Stimulated activated CD4-positive, alpha-beta T cell treated with anti-CD3 and anti-CD28 coated beads, TNF-alpha, amount 100 ng/mL, for 4 hours (primary cell): Measurements from ENCODE around the gene OR4D2.

Source experiments
- DNase-seq, 3 experiments: peaks; one replicate each; pipeline ENCODE4 v3.0.0-alpha.2; 2020; ENCODE audit warnings: low read depth in 3 of 3

Gene OR4D2

GRCh38 chr17:58172369-58173071 lies 5.7 kb downstream of the OR4D2 start:
- peak in 1 of 3 experiments; percentile 27 for DNase-seq

GRCh38 chr17:58174871-58175270 lies 8.1 kb downstream of the OR4D2 start:
- no peak for DNase-seq

- no peak for DNase-seq
Measured at GRCh38 chr17:58176200-58176599, 9.4 kb downstream of the OR4D2 start.

DNA sequence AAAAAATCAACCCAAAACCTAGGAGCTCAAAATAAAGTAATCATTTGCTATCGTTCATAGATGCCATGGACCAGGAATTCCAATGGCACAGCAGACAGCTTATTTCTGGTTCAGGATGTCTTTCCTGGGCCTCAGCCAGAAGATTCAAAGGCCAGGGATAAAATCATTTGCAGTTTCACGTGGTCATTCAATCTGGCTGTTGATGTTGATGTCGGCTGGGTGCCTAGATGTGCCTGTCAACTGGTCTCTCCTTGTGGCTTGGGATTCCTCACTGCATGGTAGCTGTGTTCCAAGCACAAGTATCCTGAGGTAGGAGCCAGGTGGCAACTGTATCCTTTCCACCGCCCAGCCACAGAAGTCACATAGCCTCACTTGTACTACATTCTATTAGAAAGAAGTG lies 15.0 kb downstream of the OR4D2 start:
- no peak for DNase-seq

- DNase-seq: no peak
Measured at GRCh38 chr17:58183514-58183913, 16.7 kb downstream of the OR4D2 start.

DNA sequence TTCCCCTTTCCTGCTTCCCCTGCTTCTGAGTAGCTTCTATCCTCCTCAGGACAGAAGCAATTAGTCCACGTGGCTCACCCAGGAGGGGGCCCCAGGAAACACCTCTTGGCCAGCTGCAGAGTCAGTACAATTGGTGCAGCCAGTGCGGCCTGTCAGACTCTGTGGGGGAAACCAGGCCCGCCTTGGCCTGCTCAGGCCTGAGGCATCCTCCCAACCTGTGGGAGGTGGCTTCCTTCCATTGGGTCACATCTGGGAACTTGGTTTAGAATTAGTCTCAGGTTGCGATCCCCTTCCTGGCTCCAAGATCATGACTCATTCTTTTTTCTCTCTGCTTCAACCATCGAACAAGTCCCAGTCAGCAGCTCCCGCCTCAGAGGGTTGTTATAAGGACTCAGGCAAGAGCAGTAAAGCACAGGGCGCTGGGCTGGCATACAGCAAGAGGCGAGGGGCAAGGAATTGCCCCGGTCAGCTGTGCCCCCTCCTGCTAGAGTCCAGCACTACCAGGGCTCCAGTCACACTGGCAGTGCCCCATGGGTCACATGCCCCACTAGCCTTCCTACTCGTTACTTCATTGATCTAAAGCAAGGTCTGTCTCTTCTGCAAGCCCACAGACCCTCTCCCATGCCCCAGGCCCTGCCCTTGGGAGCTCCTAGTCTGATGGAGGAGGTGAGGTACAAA lies 17.7 kb downstream of the OR4D2 start:
- DNase-seq: no peak

- no peak for DNase-seq
Measured at GRCh38 chr17:58184986-58185761, 18.4 kb downstream of the OR4D2 start.

GRCh38 chr17:58186591-58186990 lies 19.8 kb downstream of the OR4D2 start:
- no peak for DNase-seq

GRCh38 chr17:58187063-58187462 lies 20.3 kb downstream of the OR4D2 start:
- DNase-seq: no peak

- no peak for DNase-seq
Measured at GRCh38 chr17:58187675-58188074, 20.9 kb downstream of the OR4D2 start.

DNA sequence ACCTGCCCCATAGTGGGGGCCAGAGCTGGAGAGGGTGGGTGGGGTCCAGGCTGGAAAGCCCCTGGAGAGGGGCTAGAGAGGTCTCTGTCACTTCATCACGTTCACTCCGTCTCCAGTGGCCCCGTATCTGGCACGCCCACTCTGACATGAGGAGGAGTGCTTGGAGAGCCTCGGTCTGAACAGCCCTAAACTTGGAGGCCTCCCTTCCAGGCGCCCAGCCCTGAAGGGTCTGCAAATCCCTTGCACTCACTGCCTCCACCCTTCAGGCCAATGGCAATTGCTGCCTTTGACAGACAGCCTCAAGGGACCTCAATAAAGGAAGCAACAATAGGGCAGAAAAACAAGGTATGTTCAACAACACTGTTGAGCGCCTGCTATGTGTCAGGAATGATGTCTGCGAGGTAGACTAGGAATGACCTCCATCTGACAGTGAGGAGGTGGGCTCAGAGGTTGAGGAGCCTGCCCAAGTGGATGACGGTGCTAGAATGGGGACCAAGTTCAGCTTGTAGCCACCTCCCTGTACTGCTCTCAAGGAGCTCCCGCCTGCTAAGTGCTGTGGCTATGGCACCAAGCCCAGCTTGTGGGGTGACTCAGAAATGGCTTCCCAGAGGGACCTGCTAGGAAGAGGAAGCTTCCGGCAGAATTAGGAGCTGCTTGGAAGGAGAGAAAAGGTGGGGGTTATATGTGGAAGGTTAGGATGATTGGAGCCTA lies 22.8 kb downstream of the OR4D2 start:
- DNase-seq: no peak

DNA sequence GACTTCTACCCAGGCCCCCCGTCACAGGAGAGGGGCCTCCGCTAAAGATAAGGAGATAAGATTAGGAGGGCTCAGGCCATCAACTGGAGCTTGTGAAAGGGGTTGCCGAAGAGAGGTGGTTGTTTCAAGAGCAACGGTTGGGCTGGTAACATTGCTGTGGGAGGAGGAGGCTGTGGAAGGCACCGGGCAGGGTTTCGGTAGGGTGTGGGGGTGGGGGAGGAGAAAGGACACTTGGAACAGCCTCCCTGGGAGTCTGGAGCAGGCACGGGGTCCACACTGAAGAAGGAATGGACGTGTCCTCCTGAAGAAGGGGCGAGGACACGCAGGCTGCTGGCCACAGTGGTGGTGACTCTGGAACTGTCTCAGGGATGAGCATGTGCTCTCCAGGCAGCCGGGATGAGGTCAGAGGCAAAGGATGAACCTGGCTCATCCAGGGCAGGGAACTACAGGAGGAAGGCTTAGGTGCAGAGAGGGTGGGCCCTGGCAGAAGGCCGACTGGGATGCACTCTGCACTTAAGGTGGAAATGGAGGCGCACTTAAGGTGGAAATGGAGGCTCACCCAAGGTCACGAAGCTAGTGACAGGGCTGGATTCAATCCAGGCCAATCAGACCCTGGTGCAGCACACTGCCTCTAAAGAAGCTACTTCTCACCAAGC lies 24.6 kb downstream of the OR4D2 start:
- no peak for DNase-seq

DNA sequence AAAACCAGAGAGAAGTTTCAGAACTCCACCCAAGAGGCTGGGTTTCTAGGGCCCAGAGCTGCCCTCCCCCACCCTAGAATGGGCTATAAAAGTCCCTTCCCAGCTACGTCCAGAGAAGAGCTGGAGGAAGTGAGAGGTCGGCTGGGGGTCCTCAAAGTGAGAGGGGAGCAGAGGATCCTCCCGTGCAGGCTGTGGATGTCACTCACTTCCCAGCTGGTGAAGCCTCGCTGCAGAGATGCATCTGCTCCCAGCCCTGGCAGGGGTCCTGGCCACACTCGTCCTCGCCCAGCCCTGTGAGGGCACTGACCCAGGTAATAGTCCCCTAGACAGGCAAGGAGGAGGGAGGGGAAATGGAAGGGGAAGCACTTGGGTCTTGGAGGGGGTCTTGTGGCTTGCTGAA lies 25.8 kb downstream of the OR4D2 start, which contains the start of gene EPX:
Gene EPX (plus strand): TSS at position 115 of the 400 bp plus-strand sequence. CDS start 121 bp downstream, at position 236.
- DNase-seq: no peak

DNA sequence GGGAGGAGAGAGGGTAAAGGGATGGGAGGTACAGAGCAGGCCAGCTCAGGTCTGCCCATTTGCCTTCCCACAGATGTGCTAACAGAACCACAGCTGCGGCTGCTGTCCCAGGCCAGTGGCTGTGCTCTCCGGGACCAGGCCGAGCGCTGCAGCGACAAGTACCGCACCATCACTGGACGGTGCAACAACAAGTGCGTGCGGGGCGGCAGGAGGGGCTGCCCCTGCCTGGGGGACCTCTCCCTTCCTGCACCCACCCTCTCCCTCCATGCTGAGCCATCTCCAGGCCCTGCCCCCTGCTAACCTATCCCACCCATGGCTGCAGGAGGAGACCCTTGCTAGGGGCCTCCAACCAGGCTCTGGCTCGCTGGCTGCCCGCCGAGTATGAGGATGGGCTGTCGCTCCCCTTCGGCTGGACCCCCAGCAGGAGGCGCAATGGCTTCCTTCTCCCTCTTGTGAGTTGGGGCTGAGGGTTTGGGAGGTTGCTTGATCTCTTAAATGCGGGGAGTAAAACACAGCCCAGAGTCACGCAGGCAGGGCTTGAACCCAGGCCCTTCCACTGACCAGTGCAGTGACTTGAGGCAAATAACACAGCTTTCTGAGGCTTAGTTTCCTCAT lies 27.0 kb downstream of the OR4D2 start:
- no peak for DNase-seq

GRCh38 chr17:58195518-58196123 lies 28.8 kb downstream of the OR4D2 start:
- no peak for DNase-seq

DNA sequence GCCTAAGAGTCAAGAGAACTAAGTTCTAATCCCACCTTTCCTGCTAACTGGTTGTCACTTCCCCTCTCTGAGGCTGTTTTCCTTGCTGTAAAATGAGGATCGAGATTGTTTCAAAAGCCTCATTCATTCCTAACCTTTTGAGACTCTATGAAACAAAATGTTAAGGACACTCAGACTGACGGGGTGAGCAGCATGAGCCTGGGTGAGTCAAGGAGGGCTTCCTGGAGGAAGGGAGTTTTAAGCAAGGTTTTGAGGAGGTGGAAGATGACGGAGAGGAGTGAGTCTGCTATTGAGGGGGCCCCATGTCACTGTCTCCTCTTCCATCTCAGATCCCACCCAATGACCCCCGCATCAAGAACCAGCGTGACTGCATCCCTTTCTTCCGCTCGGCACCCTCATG lies 29.8 kb downstream of the OR4D2 start:
- no peak for DNase-seq

GRCh38 chr17:58200024-58200633 lies 33.3 kb downstream of the OR4D2 start:
- peak; percentile 23 to 25 (median 24) for DNase-seq

GRCh38 chr17:58202859-58203258 lies 36.1 kb downstream of the OR4D2 start:
- DNase-seq: no peak

DNA sequence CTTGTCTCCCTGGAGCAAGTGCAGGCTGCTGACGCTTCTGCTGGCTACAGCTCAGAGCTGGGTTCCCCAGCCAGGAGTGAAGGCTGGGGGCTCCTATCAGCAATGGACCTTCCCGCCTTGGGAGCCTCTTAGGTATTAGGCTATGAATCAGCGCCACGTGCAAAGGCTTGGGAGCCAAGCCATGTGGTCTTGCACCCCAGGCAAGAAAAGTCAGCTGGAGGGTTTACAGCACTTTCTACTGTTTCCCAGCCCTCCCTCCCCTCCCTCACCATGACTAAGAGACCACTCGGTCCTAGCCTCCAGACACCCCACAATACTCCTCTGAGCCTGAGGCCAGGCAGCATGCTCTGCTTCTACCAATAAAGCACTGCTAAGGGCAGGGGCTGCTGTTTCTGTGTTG lies 38.0 kb downstream of the OR4D2 start:
- DNase-seq: no peak

DNA sequence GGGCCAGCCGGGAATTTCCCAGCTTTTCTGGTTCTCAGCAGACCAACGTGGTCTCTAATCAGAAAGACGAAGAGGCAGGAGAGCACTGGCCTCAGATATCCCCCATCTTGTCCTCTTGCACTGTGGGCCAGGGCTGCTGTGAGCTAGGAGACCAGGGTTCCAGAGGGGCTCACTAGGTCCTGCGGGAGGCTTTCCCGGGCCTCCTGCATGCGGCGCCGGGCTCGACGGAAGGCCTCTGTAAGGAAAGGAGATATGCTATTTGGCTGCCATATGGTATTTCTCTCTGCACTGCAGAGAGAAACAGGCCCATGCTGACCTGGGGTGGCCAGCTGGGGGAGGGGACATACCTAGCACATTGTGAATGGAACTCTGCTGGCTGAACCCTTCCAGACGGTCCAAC lies 39.2 kb downstream of the OR4D2 start:
- DNase-seq: no peak
